Sigmoid colon (tissue), 4 donors: ENCODE results near the gene PAX5.
A peak's percentile ranks its signal among the peaks of the same experiment; 100 is the strongest.

Experiments used
- CTCF ChIP-seq, 4 experiments: fragments of 450-650 bp in 3 of 4; fragments of 200-600 bp in 1 of 4; IDR thresholded peaks; one replicate each; pipeline ENCODE4 v1.5.1; 2016 to 2019; ENCODE audit warnings: antibody characterized with exemption in 4 of 4, mild to moderate bottlenecking in 3 of 4, moderate library complexity in 2 of 4
- EP300 ChIP-seq, 4 donors: sonication (generic); formaldehyde crosslinking; IDR thresholded peaks; one replicate each; pipeline ENCODE4 v1.6.1; 2017; ENCODE audit warnings: antibody characterized with exemption in 4 of 4
- POLR2A ChIP-seq, 2 donors: fragments of 450-650 bp; IDR thresholded peaks; one replicate each; pipeline ENCODE4 v1.6.1; 2016; ENCODE audit warnings: antibody characterized with exemption in 2 of 2, mild to moderate bottlenecking in 2 of 2, moderate library complexity in 2 of 2
- POLR2AphosphoS5 ChIP-seq, 4 donors: sonication (generic); formaldehyde crosslinking; IDR thresholded peaks; one replicate each; pipeline ENCODE4 v1.6.1; 2017; ENCODE audit warnings: antibody characterized with exemption in 4 of 4

GRCh38 chr9:36995927-36996705, 38.0 kb downstream of the PAX5 start:
- TF ChIP-seq POLR2AphosphoS5 (IDR thresholded peaks at IDR 0.05) = no peak
- peak in 1 of 4 experiments; percentile 5 for TF ChIP-seq CTCF (IDR thresholded peaks at IDR 0.05)
- TF ChIP-seq POLR2A (IDR thresholded peaks at IDR 0.05) = no peak
- no peak for TF ChIP-seq EP300 (IDR thresholded peaks at IDR 0.05)
